Stimulated activated CD8-positive, alpha-beta memory T cell treated with anti-CD3 and anti-CD28 coated beads, Interleukin-4, amount 100 ng/mL, for 24 hours (primary cell): ENCODE measurements around the gene PDCD7.
"Not testable (repeated sequence)": the region's sequence is repeated elsewhere in the genome, so short reads cannot be mapped to it uniquely, and the experiment has no call there.

Experiments
- DNase-seq: peaks from one replicate; pipeline ENCODE4 v3.0.0-alpha.2; 2020; ENCODE audit warnings: low read depth

Gene PDCD7, protein sequence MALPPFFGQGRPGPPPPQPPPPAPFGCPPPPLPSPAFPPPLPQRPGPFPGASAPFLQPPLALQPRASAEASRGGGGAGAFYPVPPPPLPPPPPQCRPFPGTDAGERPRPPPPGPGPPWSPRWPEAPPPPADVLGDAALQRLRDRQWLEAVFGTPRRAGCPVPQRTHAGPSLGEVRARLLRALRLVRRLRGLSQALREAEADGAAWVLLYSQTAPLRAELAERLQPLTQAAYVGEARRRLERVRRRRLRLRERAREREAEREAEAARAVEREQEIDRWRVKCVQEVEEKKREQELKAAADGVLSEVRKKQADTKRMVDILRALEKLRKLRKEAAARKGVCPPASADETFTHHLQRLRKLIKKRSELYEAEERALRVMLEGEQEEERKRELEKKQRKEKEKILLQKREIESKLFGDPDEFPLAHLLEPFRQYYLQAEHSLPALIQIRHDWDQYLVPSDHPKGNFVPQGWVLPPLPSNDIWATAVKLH

DNA sequence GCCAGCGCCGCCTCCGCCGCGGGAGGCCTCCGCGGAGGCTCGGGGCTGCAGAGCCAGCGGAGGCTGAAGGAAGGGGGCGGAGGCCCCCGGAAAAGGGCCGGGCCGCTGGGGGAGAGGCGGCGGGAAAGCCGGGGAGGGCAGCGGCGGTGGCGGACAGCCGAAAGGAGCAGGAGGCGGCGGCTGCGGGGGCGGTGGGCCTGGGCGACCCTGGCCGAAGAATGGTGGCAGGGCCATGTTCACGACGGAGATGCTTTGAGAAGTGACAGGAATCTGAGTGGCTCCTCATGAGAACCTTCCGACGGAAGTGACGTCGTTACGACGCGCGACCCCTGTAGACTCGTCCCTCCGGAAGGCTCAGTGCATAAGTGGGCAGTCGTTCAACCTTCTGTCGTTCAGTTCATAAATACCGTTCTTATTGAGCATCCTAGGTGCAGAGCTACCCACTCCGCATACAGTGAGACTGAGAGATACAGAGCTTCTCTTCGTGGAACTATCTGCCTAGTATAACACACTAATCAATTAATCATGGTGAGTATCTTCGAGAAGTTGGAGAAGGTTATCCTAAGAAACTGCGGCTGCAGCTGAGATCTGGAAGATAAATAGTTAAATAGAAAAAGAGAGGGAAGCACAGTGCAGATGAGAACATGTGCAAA lies at the start of gene PDCD7:
TSS of gene PDCD7 (minus strand) at position 261 of the 653 bp plus-strand sequence. CDS start at position 234, 27 bp downstream.
- peak; percentile 75 for DNase-seq

DNA sequence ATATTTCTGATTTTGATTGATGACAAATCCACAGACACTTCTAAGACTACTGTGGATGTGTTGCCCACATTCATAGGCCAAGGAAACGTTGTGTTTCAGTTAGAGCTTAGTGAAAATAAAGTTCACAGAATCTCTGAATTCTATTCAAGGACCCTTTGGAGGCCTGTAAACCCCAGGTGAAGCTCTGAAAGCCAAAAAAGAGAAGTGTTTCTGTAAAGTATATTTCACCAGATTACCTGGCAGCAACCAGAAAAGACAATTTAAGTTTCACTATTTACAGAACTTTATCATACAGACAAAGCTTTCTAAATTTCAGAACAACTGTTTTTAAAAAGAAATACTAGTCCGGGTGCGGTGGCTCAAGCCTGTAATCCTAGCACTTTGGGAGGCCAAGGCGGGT lies 48.9 kb upstream of the PDCD7 start:
- DNase-seq: no peak

DNA sequence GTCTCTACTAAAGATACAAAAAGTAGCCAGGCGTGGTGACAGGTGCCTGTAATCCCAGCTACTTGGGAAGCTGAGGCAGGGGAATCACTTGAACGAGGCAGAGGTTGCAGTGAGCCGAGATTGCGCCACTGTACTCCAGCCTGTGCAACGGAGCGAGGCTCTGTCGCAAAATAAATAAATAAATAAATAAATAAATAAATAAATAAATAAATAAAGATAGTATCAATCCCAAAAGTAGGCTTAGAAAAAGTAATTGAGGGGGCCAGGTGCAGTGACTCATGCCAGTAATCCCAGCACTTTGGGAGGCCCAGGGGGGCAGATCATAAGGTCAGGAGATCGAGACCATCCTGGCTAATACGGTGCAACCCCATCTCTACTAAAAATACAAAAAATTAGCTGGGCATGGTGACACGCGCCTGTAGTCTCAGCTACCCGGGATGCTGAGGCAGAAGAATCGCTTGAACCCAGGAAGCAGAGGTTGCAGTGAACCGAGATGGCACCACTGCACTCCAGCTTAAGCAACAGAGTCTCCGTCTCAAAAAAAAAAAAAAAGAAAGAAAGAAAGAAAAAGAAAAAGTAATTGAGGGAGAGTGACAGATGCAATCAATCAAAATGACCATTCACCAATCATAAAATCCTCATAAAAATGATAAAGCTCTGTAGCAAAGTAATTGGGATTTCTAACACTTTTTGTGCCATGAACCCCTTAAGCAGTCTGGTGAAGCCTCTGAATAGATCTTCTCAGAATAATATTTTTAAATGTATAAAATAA lies 48.2 kb upstream of the PDCD7 start:
- not testable (repeated sequence) for DNase-seq

DNA sequence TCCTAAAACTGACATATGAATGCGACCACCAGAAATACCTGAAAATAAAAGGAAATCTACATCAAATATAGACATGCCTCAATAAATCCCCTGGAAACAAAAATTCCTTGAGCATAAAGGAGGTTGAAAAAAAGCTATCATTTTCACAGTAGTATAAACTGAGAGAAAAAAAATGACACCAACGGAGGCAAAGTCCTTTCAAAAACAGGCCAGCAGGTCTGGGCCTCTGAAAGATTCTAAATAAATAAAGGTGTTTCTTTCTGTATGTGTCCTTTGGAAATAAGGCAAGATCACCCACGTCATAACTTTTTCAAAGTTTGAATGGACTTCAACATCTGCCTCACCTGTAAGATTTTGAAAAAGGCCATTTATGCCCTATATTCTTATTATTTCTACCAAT lies 46.6 kb upstream of the PDCD7 start:
- DNase-seq: no peak

DNA sequence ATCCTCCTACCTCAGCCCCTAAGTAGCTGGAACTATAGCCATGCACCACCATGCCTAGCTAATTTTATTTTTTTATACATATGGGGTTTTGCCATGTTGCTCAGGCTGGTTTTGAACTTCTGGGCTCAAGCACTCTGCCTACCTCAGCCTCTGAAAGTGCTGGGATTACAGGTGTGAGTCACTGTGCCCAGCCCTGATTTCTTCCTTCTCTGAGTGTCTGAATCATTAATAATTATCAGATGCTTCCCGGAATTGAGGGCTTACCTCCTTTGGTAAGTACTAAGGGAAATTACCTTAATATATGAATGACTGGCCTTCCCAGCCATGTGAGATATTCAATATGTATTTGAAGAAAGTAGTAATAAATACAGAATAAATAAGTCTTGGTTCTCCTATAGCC lies 44.3 kb upstream of the PDCD7 start:
- no peak for DNase-seq

DNA sequence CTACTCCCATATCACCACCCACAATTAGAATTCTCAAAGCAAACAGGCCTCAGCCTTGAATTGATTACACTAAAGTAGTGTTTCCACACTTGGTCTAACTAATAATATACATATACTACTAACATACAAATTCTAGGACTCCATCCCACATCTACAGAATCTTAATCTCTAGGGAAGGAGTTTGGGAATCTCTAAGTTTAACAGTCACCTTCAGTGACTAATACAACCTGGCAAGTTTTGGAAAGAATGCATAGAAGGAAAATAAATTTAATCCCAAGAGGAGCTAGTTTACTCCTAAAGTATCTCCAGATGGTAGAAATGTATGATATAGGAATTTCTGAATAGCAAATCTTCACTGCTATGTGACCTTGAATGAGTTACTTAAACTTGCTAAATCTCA lies 42.4 kb upstream of the PDCD7 start:
- DNase-seq: no peak

DNA sequence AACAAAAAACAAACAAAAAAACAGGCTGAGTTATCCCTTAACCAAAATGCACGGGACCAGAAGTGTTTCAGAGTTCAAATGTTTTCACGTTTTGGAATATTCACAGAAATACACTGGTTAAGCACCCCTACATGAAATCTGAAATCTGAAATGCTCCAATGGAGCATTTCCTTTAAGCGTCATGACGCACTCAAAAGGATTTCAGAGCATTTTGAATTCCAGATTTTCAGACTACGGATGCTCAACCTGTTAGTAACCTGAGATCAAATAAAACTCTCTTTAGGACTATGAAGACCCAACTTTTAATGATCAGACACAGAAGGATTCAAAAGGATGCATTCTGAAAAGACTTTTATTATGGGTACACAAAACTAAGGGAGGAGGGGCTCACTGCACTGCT lies 41.9 kb upstream of the PDCD7 start:
- no peak for DNase-seq

DNA sequence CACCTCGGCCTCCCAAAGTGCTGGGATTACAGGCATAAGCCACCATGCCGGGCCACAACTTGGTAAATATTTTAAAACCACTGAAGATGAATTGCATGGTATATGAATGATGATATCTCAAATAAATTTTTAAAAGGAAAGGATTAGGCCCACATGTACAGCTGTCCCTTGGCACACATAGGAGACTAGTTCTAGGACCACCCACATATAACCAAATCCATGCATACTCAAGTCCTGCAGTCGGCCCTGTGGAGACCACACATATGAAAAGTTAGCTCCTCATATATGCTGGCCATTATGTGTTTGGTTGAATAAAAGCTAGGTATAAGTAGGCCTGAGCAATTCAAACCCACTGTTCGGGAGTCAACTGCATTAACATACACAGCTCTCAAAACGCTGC lies 40.9 kb upstream of the PDCD7 start:
- no peak for DNase-seq

DNA sequence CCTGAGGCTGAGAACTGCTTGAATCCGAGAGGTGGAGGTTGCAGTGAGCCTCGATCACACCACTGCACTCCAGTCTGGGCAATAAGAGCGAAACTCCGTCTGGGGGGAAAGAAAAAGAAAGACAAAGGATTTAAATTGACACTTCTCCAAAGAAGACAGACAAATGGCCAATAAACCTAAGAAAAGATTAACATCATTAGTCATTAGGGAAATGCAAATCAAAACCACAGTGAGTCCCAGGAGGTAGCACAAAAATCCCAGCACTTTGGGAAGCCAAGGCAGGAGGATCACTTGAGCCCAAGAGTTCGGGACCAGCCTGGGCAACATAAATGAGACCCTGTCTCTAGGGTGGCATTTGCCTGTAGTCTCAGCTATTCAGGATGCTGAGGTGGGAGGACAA lies 38.9 kb upstream of the PDCD7 start:
- no peak for DNase-seq

DNA sequence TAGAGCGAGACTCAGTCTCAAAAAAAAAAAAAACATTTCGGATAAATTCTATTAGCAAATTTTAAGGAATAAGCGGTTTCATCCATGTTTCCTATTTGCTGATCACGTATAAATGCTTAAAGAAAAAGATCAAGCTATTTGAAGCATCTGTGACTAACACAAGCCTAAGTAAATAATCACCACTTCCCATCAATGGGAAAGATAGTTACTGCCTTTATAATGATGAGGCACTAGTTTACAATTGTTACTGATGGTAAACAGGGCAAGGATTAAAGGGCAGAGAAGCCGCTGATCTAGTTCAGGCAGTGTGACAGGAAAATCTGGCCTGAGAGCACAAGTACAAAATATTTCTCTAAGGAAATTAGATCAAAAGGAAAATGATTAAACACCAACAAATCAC lies 37.8 kb upstream of the PDCD7 start:
- no peak for DNase-seq

DNA sequence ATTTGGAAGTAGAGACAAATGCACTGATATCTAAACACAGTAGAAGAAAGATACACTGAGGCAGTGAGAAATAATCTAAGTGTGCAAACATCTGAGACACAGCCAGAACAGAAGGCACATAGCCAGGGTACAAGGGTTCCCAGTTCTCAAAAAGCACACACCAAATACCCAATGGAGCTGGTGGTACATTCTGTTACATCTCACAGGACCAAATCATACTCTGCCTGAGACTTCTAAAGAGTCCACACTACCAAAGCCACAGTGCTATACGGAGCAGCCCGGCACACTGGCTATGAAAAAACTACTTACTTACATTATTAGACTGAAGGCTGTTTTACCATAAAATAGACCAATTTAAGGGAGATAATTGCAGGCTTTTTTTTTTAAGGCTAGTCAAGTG lies 32.3 kb upstream of the PDCD7 start:
- no peak for DNase-seq

DNA sequence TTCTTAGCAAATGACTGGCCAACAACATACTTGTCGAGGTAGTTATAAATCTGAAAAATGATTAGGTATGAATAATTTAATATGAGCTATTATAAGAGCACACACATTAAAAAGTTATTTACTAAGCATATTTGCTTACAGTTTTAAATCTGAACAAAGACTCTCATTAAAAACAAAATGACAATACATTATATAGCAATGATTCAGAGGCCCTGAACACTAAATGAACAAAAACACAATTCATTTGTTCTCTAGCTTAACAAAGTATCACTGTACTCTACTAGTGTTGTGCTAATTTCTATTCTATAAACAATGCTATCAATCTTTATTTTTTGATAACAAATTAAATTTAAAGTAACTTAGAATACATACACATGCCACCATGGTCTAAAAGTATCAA lies 30.5 kb upstream of the PDCD7 start:
- no peak for DNase-seq

DNA sequence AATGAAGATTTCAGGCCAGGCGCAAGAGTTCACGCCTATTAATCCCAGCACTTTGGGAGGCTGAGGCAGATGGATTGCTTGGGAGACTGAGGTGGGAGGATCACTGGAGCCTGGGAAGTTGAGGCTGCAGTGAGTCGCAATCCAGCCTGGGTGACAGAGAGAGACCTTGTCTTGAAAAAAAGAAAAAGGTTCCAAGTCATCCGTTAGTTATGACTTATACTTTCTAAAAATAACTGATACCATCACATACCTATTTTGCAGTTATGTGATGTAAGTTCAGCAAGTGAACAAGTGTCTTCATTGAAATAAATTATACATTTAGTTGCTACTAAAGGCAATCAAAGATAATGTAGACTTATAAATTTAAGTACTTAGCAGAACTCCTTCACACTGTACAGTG lies 29.4 kb upstream of the PDCD7 start:
- DNase-seq: no peak

DNA sequence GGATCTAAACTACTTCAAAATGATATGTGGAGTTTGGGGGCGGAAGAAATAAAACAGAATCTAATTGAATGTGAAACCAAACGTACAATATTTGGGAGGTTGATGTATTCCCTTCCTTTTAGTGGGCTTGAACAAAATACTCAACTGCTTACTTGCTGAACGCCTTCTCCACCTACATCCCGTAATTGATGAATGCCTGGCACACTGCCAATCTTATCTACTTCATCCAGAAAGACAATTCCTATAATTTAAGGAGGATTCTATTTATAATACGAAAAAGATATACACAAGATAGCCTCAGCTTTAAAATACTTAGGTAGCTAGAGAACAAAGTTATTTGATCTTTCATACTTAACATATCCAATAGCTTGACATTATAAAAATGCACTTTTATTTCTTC lies 23.1 kb upstream of the PDCD7 start:
- DNase-seq: no peak

DNA sequence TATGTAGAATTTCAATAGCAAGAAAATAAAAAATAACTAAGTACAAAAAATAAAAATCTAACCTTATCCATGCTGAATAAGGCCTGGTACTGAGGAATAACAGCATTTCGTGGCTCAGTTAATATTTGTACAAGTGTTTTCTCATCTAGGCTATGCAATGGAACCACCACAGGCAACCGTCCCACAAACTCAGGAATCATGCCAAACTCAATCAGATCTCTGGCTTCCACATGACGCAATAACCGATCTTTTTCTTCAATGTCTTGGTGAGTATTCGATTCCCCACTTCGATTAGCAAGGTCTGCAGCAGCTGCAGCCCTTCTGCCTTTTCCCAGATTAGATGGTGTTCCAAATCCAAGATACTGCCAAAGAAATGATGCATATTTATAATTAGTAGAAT lies 21.1 kb upstream of the PDCD7 start:
- no peak for DNase-seq

DNA sequence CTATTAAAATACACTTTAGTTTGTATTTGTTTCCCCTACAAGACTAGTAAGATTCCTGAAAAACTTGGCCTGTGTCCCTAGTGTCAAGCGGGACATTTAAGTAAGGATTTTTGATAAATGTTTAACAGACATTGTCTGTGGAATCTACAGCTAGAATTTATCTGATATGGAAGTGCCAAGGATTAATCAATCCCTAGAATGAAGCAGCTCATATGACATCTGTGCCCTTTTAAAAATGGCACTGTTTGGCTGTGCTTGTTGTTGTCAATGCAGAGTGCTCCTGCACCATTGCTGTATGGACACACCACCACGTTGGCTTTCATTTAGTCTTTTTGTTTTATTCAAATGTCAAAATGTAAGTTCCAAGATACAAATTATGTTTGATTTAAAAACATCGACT lies 14.3 kb upstream of the PDCD7 start:
- DNase-seq: no peak

DNA sequence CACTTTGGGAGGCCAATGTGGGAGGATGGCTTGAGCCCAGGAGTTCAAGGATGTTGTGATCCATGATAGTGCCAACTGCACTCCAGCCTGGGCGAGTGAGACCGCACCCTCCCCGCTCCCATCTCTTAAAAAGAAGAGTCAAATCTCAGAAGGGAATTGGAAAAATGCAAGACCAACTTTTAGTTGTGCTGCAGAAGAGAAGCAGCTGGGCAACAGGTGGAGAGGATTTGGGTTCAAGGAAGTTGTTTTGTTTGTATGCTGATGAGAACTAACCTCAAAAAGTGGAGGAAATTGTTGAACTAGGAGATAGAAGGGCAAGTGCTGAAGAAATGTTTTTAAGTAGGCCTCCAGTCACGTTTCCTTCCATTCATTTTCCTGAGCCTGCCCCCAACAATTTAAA lies 12.8 kb upstream of the PDCD7 start:
- DNase-seq: no peak

DNA sequence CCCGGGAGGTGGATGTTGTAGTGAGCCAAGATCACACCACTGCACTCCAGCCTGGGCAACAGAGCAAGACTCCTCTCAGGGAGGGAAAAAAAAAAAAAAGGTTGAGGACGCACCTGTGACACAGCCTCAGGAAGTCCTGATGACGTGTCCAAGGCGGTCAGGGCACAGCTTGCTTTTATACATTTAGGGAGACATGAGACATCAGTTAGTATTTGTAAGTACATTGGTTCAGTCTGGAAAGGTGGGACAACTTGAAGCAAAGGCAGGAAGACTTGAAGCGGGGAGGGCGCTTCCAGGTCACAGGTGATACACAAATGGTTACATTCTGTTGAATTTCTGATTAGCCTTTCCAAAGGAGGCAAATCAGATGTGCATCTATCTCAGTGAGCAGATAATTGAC lies 5.0 kb upstream of the PDCD7 start:
- DNase-seq: not testable (repeated sequence)

DNA sequence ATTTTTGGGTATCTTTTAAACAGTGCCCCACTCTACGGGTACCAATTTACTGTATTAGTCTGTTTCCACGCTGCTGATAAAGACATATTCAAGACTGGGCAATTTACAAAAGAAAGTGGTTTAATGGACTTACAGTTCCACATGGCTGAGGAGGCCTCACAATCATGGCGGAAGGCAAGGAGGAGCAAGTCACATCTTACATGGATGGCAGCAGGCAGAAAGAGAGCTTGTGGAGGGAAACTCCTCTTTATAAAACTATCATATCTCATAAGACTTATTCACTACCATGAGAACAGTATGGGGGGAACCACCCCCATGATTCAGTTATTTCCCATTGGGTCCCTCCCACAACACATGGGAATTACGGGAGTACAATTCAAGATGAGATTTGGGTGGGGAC lies 4.3 kb upstream of the PDCD7 start:
- not testable (repeated sequence) for DNase-seq

DNA sequence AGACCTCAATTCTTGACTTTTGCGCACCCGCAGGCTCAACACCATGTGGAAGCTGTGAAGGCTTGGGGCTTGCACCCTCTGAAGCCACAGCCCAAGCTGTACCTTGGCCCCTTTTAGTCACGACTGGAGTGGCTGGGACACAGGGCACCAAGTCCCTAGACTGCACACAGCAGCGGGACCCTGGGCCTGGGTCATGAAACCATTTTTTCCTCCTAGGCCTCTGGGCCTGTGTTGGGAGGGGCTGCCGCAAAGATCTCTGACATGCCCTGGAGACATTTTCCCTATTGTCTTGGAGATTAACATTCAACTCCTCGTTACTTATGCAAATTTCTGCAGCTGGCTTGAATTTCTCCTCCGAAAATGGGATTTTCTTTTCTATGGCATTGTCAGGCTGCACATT lies 3.5 kb upstream of the PDCD7 start:
- DNase-seq: not testable (repeated sequence)

DNA sequence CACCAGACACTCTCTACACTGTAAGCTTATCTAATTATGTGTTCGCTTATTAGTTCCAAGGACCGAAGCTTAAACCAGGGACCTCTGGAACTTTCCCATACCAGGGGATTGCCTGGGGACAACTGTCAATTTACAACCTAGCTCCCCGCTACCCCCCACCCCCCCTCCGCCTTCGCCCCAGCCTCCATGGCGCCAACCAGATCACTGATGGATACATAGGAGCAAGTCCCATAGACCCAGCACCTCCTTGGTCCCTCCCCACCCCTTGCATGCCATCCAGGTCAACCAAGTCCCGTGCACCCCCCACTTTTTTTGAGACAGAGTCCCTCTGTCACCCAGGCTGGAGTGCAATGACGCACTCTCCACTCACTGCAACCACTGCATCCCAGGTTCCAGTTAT lies 930 bp upstream of the PDCD7 start:
- DNase-seq: no peak

DNA sequence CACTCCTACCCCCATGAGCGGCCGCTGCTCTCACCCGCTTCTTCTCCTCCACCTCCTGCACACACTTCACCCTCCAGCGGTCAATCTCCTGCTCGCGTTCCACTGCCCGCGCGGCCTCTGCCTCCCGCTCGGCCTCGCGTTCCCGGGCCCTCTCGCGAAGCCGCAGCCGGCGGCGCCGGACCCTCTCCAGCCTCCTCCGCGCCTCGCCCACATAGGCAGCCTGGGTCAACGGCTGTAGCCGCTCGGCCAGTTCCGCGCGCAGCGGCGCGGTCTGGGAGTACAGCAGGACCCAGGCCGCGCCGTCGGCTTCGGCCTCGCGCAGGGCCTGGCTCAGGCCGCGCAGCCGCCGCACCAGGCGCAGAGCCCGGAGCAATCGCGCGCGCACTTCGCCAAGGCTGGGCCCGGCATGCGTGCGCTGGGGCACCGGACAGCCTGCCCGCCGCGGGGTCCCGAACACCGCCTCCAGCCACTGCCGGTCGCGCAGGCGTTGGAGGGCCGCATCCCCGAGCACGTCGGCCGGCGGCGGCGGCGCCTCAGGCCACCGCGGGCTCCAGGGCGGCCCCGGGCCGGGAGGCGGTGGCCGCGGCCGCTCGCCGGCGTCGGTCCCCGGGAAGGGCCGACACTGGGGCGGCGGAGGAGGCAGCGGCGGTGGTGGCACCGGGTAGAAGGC lies 595 bp downstream of the PDCD7 start:
- DNase-seq: peak; percentile 5
